ENCODE measurements around the gene TICRR.
"Not testable (repeated sequence)": the region's sequence is repeated elsewhere in the genome, so short reads cannot be mapped to it uniquely, and the experiment has no call there.

The TICRR gene

GRCh38 chr15:89554247-89554646 lies 21.0 kb upstream of the TICRR start:
- Mint-ChIP-seq H3K27ac (no peak overlapping the region), H3K4me3 (no peak overlapping the region), H3K4me1 (ENCODE audit: low read depth) (no peaks in the 10 kb centered on the region), H3K27me3 (peaks cover 11% of the 10 kb centered on the region), H3K9me3 (no peaks in the 10 kb centered on the region), H3K36me3 (ENCODE audit: low read depth) (no peaks in the 10 kb centered on the region)

- no peak overlapping the region for H3K4me3 Mint-ChIP-seq
- no peaks in the 10 kb centered on the region for H3K9me3 Mint-ChIP-seq
- H3K27ac Mint-ChIP-seq, result no peak overlapping the region
- H3K36me3 Mint-ChIP-seq (ENCODE audit: low read depth), result no peaks in the 10 kb centered on the region
- H3K27me3 Mint-ChIP-seq, result peaks cover 5% of the 10 kb centered on the region
- H3K4me1 Mint-ChIP-seq (ENCODE audit: low read depth), result no peaks in the 10 kb centered on the region
Observed at GRCh38 chr15:89555768-89556167, 19.5 kb upstream of the TICRR start.

GRCh38 chr15:89556413-89557262 lies 18.6 kb upstream of the TICRR start:
- H3K4me3 Mint-ChIP-seq, result no peak overlapping the region
- H3K4me1 Mint-ChIP-seq (ENCODE audit: low read depth), result no peaks in the 10 kb centered on the region
- peaks cover 5% of the 10 kb centered on the region for H3K27me3 Mint-ChIP-seq
- no peak overlapping the region for H3K27ac Mint-ChIP-seq
- H3K36me3 Mint-ChIP-seq (ENCODE audit: low read depth), result no peaks in the 10 kb centered on the region
- H3K9me3 Mint-ChIP-seq, result no peaks in the 10 kb centered on the region

GRCh38 chr15:89559769-89560264 lies 15.5 kb upstream of the TICRR start:
- Mint-ChIP-seq H3K4me3 (no peak overlapping the region), H3K9me3 (no peaks in the 10 kb centered on the region), H3K27ac (no peak overlapping the region), H3K27me3 (peaks cover 11% of the 10 kb centered on the region), H3K4me1 (ENCODE audit: low read depth) (no peaks in the 10 kb centered on the region), H3K36me3 (ENCODE audit: low read depth) (no peaks in the 10 kb centered on the region)

GRCh38 chr15:89566181-89566580 lies 9.1 kb upstream of the TICRR start:
- H3K9me3 Mint-ChIP-seq, result no peaks in the 10 kb centered on the region
- H3K4me1 Mint-ChIP-seq (ENCODE audit: low read depth), result no peaks in the 10 kb centered on the region
- H3K27ac Mint-ChIP-seq, result no peak overlapping the region
- H3K36me3 Mint-ChIP-seq (ENCODE audit: low read depth), result no peaks in the 10 kb centered on the region
- peaks cover 25% of the 10 kb centered on the region for H3K27me3 Mint-ChIP-seq
- no peak overlapping the region for H3K4me3 Mint-ChIP-seq

- H3K27me3 Mint-ChIP-seq, result peaks cover 29% of the 10 kb centered on the region
- H3K9me3 Mint-ChIP-seq, result no peaks in the 10 kb centered on the region
- no peak overlapping the region for H3K27ac Mint-ChIP-seq
- H3K36me3 Mint-ChIP-seq (ENCODE audit: low read depth), result no peaks in the 10 kb centered on the region
- no peak overlapping the region for H3K4me3 Mint-ChIP-seq
- no peaks in the 10 kb centered on the region for H3K4me1 Mint-ChIP-seq (ENCODE audit: low read depth)
Observed at GRCh38 chr15:89566621-89567294, 8.5 kb upstream of the TICRR start.

- peaks cover 32% of the 10 kb centered on the region for H3K27me3 Mint-ChIP-seq
- H3K4me1 Mint-ChIP-seq (ENCODE audit: low read depth), result no peaks in the 10 kb centered on the region
- no peak overlapping the region for H3K27ac Mint-ChIP-seq
- H3K36me3 Mint-ChIP-seq (ENCODE audit: low read depth), result no peaks in the 10 kb centered on the region
- no peak overlapping the region for H3K4me3 Mint-ChIP-seq
- H3K9me3 Mint-ChIP-seq, result no peaks in the 10 kb centered on the region
Observed at GRCh38 chr15:89569090-89569745, 6.1 kb upstream of the TICRR start.

- Mint-ChIP-seq H3K27ac (peak overlapping the region; percentile 82), H3K36me3 (ENCODE audit: low read depth) (peaks cover 39% of the 10 kb centered on the region), H3K4me1 (ENCODE audit: low read depth) (peaks cover 29% of the 10 kb centered on the region), H3K4me3 (peak overlapping the region; percentile 86), H3K27me3 (peaks cover 17% of the 10 kb centered on the region), H3K9me3 (no peaks in the 10 kb centered on the region)
Observed at GRCh38 chr15:89575656-89576416, 567 bp downstream of the TICRR start.

- Mint-ChIP-seq H3K27ac (peak overlapping the region; percentile 82), H3K9me3 (no peaks in the 10 kb centered on the region)
Observed at GRCh38 chr15:89576417-89576773, 1.1 kb downstream of the TICRR start.

GRCh38 chr15:89577776-89578115 lies 2.5 kb downstream of the TICRR start:
- Mint-ChIP-seq H3K4me1 (ENCODE audit: low read depth) (peaks cover 29% of the 10 kb centered on the region), H3K36me3 (ENCODE audit: low read depth) (peaks cover 53% of the 10 kb centered on the region), H3K27ac (no peak overlapping the region), H3K27me3 (peaks cover 7% of the 10 kb centered on the region), H3K4me3 (peak overlapping the region; percentile 86), H3K9me3 (no peaks in the 10 kb centered on the region)

More at GRCh38 chr15:89576417-89576773, 1.1 kb downstream of the TICRR start:
- H3K4me1 Mint-ChIP-seq (ENCODE audit: low read depth), result peaks cover 29% of the 10 kb centered on the region
- peaks cover 16% of the 10 kb centered on the region for H3K27me3 Mint-ChIP-seq
- H3K4me3 Mint-ChIP-seq, result peak overlapping the region; percentile 86
- H3K36me3 Mint-ChIP-seq (ENCODE audit: low read depth), result peaks cover 43% of the 10 kb centered on the region

- Mint-ChIP-seq H3K9me3 (no peaks in the 10 kb centered on the region), H3K4me3 (peak overlapping the region; percentile 86), H3K36me3 (ENCODE audit: low read depth) (peaks cover 57% of the 10 kb centered on the region), H3K27ac (no peak overlapping the region), H3K27me3 (peaks cover 6% of the 10 kb centered on the region), H3K4me1 (ENCODE audit: low read depth) (peaks cover 29% of the 10 kb centered on the region)
Observed at GRCh38 chr15:89578146-89578545, 2.9 kb downstream of the TICRR start.

GRCh38 chr15:89580747-89581146 lies 5.5 kb downstream of the TICRR start:
- not testable (repeated sequence) for H3K9me3 Mint-ChIP-seq, H3K27me3 Mint-ChIP-seq, H3K27ac Mint-ChIP-seq, H3K4me3 Mint-ChIP-seq
- peaks cover 26% of the 10 kb centered on the region for H3K4me1 Mint-ChIP-seq (ENCODE audit: low read depth)
- peaks cover 74% of the 10 kb centered on the region for H3K36me3 Mint-ChIP-seq (ENCODE audit: low read depth)

- H3K27ac Mint-ChIP-seq, result no peak overlapping the region
- H3K36me3 Mint-ChIP-seq (ENCODE audit: low read depth), result peaks cover 46% of the 10 kb centered on the region
- no peaks in the 10 kb centered on the region for H3K4me1 Mint-ChIP-seq (ENCODE audit: low read depth)
- no peaks in the 10 kb centered on the region for H3K9me3 Mint-ChIP-seq
- no peak overlapping the region for H3K4me3 Mint-ChIP-seq
- no peaks in the 10 kb centered on the region for H3K27me3 Mint-ChIP-seq
Observed at GRCh38 chr15:89586651-89587050, 11.4 kb downstream of the TICRR start.

GRCh38 chr15:89587955-89588354 lies 12.7 kb downstream of the TICRR start:
- Mint-ChIP-seq H3K4me1 (ENCODE audit: low read depth) (no peaks in the 10 kb centered on the region), H3K27ac (no peak overlapping the region), H3K36me3 (ENCODE audit: low read depth) (peaks cover 47% of the 10 kb centered on the region), H3K27me3 (no peaks in the 10 kb centered on the region), H3K9me3 (no peaks in the 10 kb centered on the region), H3K4me3 (no peak overlapping the region)
